ENCODE results near the gene TSHZ3. TPM values are rescaled to one million over a fixed set of nuclear protein-coding genes. Genes with fewer than 3 reads are reported as not detected.
A peak's percentile ranks its signal among the peaks of the same experiment; 100 is the strongest.

Gene TSHZ3
- total RNA-seq, 6 donors from 2014 or later: 2.9 to 10.1 (median 6.3) TPM

- no peak overlapping the region for H3K4me3 ChIP-seq
- WGBS, 2 donors: 35 to 41% methylated on average over 11 of the region's 11 CpGs
- no peak for DNase-seq
These were observed 87.5 kb downstream of the TSHZ3 start for GRCh38 chr19:31261603-31262212.

GRCh38 chr19:31261019-31261602 lies 88.1 kb downstream of the TSHZ3 start:
- H3K4me3 ChIP-seq: no peak overlapping the region
- H3K27ac ChIP-seq: no peak overlapping the region
- ATAC-seq (ENCODE audit: low FRiP score in 2 of 2): no peak
- DNase-seq: no peak
- H3K36me3 ChIP-seq: no peaks in the 10 kb centered on the region
- no peaks in the 10 kb centered on the region for H3K9me3 ChIP-seq
- H3K27me3 ChIP-seq: no peaks in the 10 kb centered on the region
- H3K4me1 ChIP-seq: peaks cover 3 to 12% (median 9%) of the 10 kb centered on the region in 4 donors
- WGBS, 2 donors: 51 to 60% methylated on average over 3 of the region's 3 CpGs
- TF ChIP-seq EP300 (IDR thresholded peaks at IDR 0.05): no peak
- TF ChIP-seq CTCF (IDR thresholded peaks at IDR 0.05): no peak
- no peak for TF ChIP-seq POLR2A (IDR thresholded peaks at IDR 0.05)
- no peak for TF ChIP-seq POLR2AphosphoS5 (IDR thresholded peaks at IDR 0.05)

More at GRCh38 chr19:31261603-31262212, 87.5 kb downstream of the TSHZ3 start:
- Histone ChIP-seq H3K9me3 (no peaks in the 10 kb centered on the region), H3K4me1 (peaks cover 3 to 12% (median 9%) of the 10 kb centered on the region in 4 donors), H3K27me3 (no peaks in the 10 kb centered on the region), H3K27ac (no peak overlapping the region), H3K36me3 (no peaks in the 10 kb centered on the region)
- no peak for ATAC-seq (ENCODE audit: low FRiP score in 2 of 2)
- TF ChIP-seq CTCF (IDR thresholded peaks at IDR 0.05) (no peak), POLR2AphosphoS5 (IDR thresholded peaks at IDR 0.05) (no peak), EP300 (IDR thresholded peaks at IDR 0.05) (no peak), POLR2A (IDR thresholded peaks at IDR 0.05) (no peak)

GRCh38 chr19:31260171-31260933 lies 88.9 kb downstream of the TSHZ3 start:
- ATAC-seq (ENCODE audit: low FRiP score in 2 of 2) (no peak), DNase-seq (no peak)
- Histone ChIP-seq H3K27ac (no peak overlapping the region), H3K9me3 (no peaks in the 10 kb centered on the region), H3K4me1 (peaks cover 3 to 12% (median 9%) of the 10 kb centered on the region in 4 donors), H3K27me3 (no peaks in the 10 kb centered on the region), H3K4me3 (no peak overlapping the region), H3K36me3 (no peaks in the 10 kb centered on the region)
- WGBS, 2 donors: 92% methylated on average over 7 of the region's 7 CpGs
- no peak for TF ChIP-seq POLR2A (IDR thresholded peaks at IDR 0.05)
- no peak for TF ChIP-seq POLR2AphosphoS5 (IDR thresholded peaks at IDR 0.05)
- TF ChIP-seq CTCF (IDR thresholded peaks at IDR 0.05): no peak
- no peak for TF ChIP-seq EP300 (IDR thresholded peaks at IDR 0.05)

- H3K4me3 ChIP-seq: no peak overlapping the region
- H3K9me3 ChIP-seq: no peaks in the 10 kb centered on the region
- no peak overlapping the region for H3K27ac ChIP-seq
- 64 to 75% methylated on average over 14 to 15 of the region's 15 CpGs for WGBS, 2 donors
- no peaks in the 10 kb centered on the region for H3K27me3 ChIP-seq
- no peaks in the 10 kb centered on the region for H3K36me3 ChIP-seq
- TF ChIP-seq POLR2AphosphoS5 (IDR thresholded peaks at IDR 0.05) (no peak), CTCF (IDR thresholded peaks at IDR 0.05) (no peak), POLR2A (IDR thresholded peaks at IDR 0.05) (no peak), EP300 (IDR thresholded peaks at IDR 0.05) (no peak)
- peaks cover 3 to 12% (median 9%) of the 10 kb centered on the region in 4 donors for H3K4me1 ChIP-seq
- ATAC-seq (ENCODE audit: low FRiP score in 2 of 2) (no peak), DNase-seq (peak in 1 of 2 donors; percentile 39)
These were observed 90.8 kb downstream of the TSHZ3 start for GRCh38 chr19:31258211-31259052.
